ENCODE results near the gene MAPKAP1.

DNA sequence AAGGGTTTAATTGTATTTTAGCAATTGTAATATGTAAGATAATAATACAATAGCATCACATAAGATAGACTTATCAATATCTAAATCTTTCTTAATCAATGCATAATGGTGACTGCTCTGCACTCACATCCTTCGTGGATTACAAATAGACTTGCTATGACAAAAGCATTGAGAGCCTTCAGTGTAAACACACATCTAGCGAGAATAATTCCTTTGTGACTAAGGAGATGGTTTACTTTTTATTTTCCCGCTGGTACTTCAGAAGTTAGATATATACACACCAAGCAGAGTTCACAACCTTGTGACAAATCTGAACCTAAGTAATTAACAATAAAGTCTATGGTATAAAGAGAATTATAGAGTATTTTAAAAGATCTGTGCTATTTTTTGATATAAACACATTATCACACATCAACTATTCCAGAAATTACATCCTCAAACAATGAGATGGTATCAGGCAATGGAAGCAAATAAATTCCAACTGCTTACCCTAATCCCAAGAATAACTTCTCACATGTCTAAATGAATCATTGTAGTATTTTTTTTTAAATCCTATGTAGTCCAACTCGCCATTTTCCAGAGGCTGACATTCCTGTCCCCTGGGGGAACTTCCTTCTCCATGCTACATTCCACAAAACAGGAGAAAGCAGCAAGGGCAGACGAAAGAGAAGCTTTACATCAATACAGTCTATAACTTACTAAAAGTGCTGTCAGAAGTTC lies 51.2 kb downstream of the MAPKAP1 start:
- TF ChIP-seq TAF1 (IDR thresholded peaks at IDR 0.05; ENCODE audit: low read depth, low read length): no peak
- TF ChIP-seq SPI1 (IDR thresholded peaks at IDR 0.05; ENCODE audit: low read depth, low read length): no peak
